HG03175 (cell line): ENCODE data around the gene PDGFRA.

Experiments
- ATAC-seq: cut with Tn5 transposase; IDR thresholded peaks from one replicate; pipeline ENCODE4 v1.9.1; 2021; ENCODE audit warnings: mild to moderate bottlenecking, moderate library complexity; ENCODE audit not compliant: unreplicated experiment

Gene PDGFRA

GRCh38 chr4:54228961-54229501 is at the start of gene PDGFRA:
PDGFRA (plus strand) TSS chr4:54229293; CDS start chr4:54258769, 29,476 bp downstream.
- no peak for ATAC-seq

- no peak for ATAC-seq
These were observed 44.5 kb upstream of the PDGFRA start for GRCh38 chr4:54184581-54184980.

GRCh38 chr4:54185044-54185780 is 43.9 kb upstream of the PDGFRA start:
- no peak for ATAC-seq

GRCh38 chr4:54185866-54186265 is 43.2 kb upstream of the PDGFRA start:
- no peak for ATAC-seq

- no peak for ATAC-seq
These were observed 42.7 kb upstream of the PDGFRA start for GRCh38 chr4:54186371-54186770.

- ATAC-seq: no peak
These were observed 41.9 kb upstream of the PDGFRA start for GRCh38 chr4:54187148-54187547.

- no peak for ATAC-seq
These were observed 40.0 kb upstream of the PDGFRA start for GRCh38 chr4:54189140-54189539.

GRCh38 chr4:54192811-54193210 is 36.3 kb upstream of the PDGFRA start:
- no peak for ATAC-seq

- no peak for ATAC-seq
These were observed 31.2 kb upstream of the PDGFRA start for GRCh38 chr4:54197926-54198325.

GRCh38 chr4:54199919-54200318 is 29.2 kb upstream of the PDGFRA start:
- ATAC-seq: no peak

GRCh38 chr4:54209617-54210016 is 19.5 kb upstream of the PDGFRA start:
- no peak for ATAC-seq

GRCh38 chr4:54213001-54213400 is 16.1 kb upstream of the PDGFRA start:
- no peak for ATAC-seq

GRCh38 chr4:54213761-54214160 is 15.3 kb upstream of the PDGFRA start:
- ATAC-seq: no peak

- ATAC-seq: no peak
These were observed 13.6 kb upstream of the PDGFRA start for GRCh38 chr4:54215379-54216077.

- ATAC-seq: peak; percentile 70
These were observed 11.2 kb upstream of the PDGFRA start for GRCh38 chr4:54217642-54218495.

GRCh38 chr4:54218736-54219135 is 10.4 kb upstream of the PDGFRA start:
- ATAC-seq: no peak

GRCh38 chr4:54224996-54225597 is 4.0 kb upstream of the PDGFRA start:
- ATAC-seq: no peak

- no peak for ATAC-seq
These were observed 3.3 kb upstream of the PDGFRA start for GRCh38 chr4:54225598-54226403.

GRCh38 chr4:54226404-54227255 is 2.5 kb upstream of the PDGFRA start:
- ATAC-seq: no peak
